Measurements from ENCODE around the gene ZDHHC21. TPM values are rescaled to one million over a fixed set of nuclear protein-coding genes. Genes with fewer than 3 reads are reported as not detected.

ZDHHC21 gene
- total and polyA plus RNA-seq, 2 donors, result 4.8 to 5.1 TPM

DNA sequence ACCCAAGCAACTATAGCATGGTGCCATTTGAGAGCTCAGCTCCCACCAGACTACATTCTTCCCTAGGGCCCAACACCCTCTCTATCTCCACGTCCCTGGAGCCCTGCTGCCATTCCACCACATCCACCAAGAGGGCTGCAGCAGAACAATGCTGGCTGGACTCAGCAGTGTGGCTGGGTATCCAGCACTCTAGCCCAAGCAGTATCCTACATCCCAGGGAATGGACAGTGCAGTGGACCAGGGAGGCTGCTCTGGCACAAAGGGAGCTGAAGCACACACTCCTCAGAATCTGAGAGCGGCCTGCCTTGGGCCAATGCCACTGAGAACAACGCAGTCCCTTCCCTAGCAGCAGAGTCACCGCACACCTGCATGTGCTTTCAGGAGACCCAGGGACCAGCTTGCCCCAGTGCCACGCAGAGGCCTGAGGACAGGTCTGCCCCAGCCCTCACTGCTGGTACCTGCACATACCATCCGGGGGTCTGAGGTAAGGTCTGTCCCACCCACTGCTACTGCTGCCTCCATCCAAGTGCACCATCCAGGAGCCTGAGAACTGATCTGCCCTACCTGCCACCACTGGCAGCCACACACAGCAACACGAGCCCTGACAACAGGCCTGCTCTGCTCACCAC, 95.9 kb downstream of the ZDHHC21 start:
- no peaks in the 10 kb centered on the region for H3K36me3 ChIP-seq (ENCODE audit: control insufficient read depth in 2 of 2, insufficient read depth in 2 of 2, low read length in 1 of 2)
- H3K4me3 ChIP-seq (ENCODE audit: low read length in 2 of 2), result no peak overlapping the region
- H3K9me3 ChIP-seq (ENCODE audit: control insufficient read depth in 2 of 2, insufficient read depth in 1 of 2, low read length in 1 of 2), result peaks cover 0 to 7% of the 10 kb centered on the region in 2 donors
- DNase-seq (ENCODE audit: low read depth in 6 of 9, low spot score in 9 of 9), result no peak
- no peaks in the 10 kb centered on the region for H3K4me1 ChIP-seq (ENCODE audit: control insufficient read depth in 2 of 2, insufficient read depth in 2 of 2, low read length in 2 of 2)
- WGBS, result 96% methylated on average over 7 of the region's 7 CpGs
- H3K27ac ChIP-seq (ENCODE audit: low read depth in 1 of 2, low read length in 1 of 2), result no peak overlapping the region
- H3K27me3 ChIP-seq (ENCODE audit: control insufficient read depth in 2 of 2, insufficient read depth in 1 of 2, low read length in 1 of 2), result no peaks in the 10 kb centered on the region

DNA sequence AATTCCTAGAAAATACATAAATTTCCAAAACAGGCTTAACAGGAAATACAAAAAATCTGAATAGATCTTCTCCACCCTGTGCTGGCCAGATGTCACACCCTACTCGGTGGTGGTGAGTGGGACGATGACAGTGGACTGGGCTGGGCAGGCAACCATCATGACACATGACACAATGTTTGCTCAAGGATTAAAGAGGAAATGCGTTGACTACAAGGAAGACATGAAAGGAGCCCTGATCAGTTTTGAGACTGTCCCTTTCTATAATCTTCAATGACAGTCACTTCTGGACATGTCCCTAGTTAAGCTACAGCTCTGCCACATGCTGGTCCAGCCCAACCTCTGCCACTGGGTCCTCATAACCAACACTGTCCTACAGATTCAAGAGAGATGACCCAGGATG, 99.8 kb downstream of the ZDHHC21 start:
- H3K9me3 ChIP-seq (ENCODE audit: control insufficient read depth in 2 of 2, insufficient read depth in 1 of 2, low read length in 1 of 2), result peaks cover 0 to 7% of the 10 kb centered on the region in 2 donors
- H3K27ac ChIP-seq (ENCODE audit: low read depth in 1 of 2, low read length in 1 of 2), result no peak overlapping the region
- no peak for DNase-seq (ENCODE audit: low read depth in 6 of 9, low spot score in 9 of 9)
- no peak overlapping the region for H3K4me3 ChIP-seq (ENCODE audit: low read length in 2 of 2)
- no peaks in the 10 kb centered on the region for H3K4me1 ChIP-seq (ENCODE audit: control insufficient read depth in 2 of 2, insufficient read depth in 2 of 2, low read length in 2 of 2)
- WGBS, result 95% methylated on average over 3 of the region's 3 CpGs
- no peaks in the 10 kb centered on the region for H3K27me3 ChIP-seq (ENCODE audit: control insufficient read depth in 2 of 2, insufficient read depth in 1 of 2, low read length in 1 of 2)
- H3K36me3 ChIP-seq (ENCODE audit: control insufficient read depth in 2 of 2, insufficient read depth in 2 of 2, low read length in 1 of 2), result no peaks in the 10 kb centered on the region

DNA sequence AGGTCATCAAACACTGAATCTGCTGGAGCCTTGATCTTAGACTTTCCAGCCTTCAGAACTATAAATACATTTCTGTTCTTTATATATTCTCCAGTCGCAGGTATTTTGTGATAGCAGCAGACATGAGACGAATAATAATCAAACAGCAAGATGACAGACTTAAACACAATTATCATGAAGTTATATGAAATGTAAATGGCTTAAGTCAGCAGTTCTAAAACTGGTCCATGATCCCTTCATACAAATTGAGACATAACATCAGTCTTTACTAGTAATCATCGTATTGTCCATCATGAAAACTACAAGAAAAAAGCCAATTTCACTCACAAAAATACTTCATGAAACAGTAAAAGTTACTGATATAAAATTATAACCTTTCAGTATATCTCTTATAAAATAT, 101.8 kb downstream of the ZDHHC21 start:
- no peak overlapping the region for H3K4me3 ChIP-seq (ENCODE audit: low read length in 2 of 2)
- no peaks in the 10 kb centered on the region for H3K9me3 ChIP-seq (ENCODE audit: control insufficient read depth in 2 of 2, insufficient read depth in 1 of 2, low read length in 1 of 2)
- no peak overlapping the region for H3K27ac ChIP-seq (ENCODE audit: low read depth in 1 of 2, low read length in 1 of 2)
- DNase-seq (ENCODE audit: low read depth in 6 of 9, low spot score in 9 of 9), result no peak
- H3K27me3 ChIP-seq (ENCODE audit: control insufficient read depth in 2 of 2, insufficient read depth in 1 of 2, low read length in 1 of 2), result no peaks in the 10 kb centered on the region
- no peaks in the 10 kb centered on the region for H3K4me1 ChIP-seq (ENCODE audit: control insufficient read depth in 2 of 2, insufficient read depth in 2 of 2, low read length in 2 of 2)
- H3K36me3 ChIP-seq (ENCODE audit: control insufficient read depth in 2 of 2, insufficient read depth in 2 of 2, low read length in 1 of 2), result no peaks in the 10 kb centered on the region
- WGBS, result 98% methylated on average over 3 of the region's 3 CpGs

DNA sequence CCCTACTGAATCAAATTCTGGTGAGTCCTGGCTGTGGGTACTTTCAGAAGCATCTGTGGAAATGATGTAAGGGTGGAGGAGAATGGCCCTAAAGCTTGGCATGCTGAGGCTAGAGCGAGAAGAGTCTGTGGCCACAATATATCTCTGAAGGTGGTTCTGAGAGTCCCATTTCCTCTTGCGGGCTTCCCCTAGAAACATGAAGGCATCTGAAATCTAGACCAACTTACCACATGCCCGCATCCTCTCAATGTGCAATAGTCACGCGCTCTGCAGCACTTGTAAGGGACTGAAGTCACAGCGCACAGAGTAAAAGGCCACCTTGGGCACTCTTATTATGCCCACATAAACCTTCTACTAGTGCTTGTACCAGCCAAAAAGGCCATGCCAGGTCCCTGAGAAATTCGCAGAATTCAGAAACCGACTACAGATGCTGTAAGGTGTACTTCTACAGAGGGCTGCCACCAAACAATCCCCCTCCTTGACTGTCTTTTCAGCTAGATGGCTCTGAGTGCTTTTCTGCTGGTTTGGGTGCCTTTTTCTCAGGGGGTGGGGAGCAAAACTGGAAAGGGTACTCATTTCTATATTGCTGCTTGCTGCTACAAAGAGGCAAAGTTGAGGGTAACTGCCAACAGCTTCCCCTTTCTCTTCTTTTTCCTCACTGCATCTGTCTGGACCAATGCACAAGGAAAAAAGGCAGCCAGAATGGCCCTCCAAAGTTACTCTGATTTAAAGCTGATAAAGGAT, 107.3 kb downstream of the ZDHHC21 start:
- no peak overlapping the region for H3K4me3 ChIP-seq (ENCODE audit: low read length in 2 of 2)
- no peaks in the 10 kb centered on the region for H3K9me3 ChIP-seq (ENCODE audit: control insufficient read depth in 2 of 2, insufficient read depth in 1 of 2, low read length in 1 of 2)
- no peaks in the 10 kb centered on the region for H3K27me3 ChIP-seq (ENCODE audit: control insufficient read depth in 2 of 2, insufficient read depth in 1 of 2, low read length in 1 of 2)
- 67% methylated on average over 8 of the region's 8 CpGs for WGBS
- no peaks in the 10 kb centered on the region for H3K4me1 ChIP-seq (ENCODE audit: control insufficient read depth in 2 of 2, insufficient read depth in 2 of 2, low read length in 2 of 2)
- H3K36me3 ChIP-seq (ENCODE audit: control insufficient read depth in 2 of 2, insufficient read depth in 2 of 2, low read length in 1 of 2), result no peaks in the 10 kb centered on the region
- no peak overlapping the region for H3K27ac ChIP-seq (ENCODE audit: low read depth in 1 of 2, low read length in 1 of 2)
- DNase-seq (ENCODE audit: low read depth in 6 of 9, low spot score in 9 of 9), result peak in 2 of 9 donors; percentile 1 to 28

DNA sequence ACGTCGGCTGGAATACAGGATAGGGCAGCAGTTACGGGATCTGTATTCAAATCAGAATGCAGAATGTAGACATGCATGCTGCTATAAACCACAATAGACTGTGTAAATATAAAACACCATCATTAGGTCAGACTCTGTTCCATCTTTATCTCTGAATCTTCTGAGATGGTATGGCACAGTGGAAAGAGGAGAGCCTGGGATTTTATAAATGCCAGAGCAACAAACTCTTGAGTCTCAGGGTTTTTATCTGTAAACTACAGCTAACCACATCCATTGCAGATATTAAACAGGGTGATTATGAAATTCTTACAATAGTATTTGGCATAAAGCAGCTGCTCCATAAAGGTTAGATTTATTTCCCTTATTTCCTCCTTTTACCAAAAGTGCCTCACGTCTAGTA, 108.7 kb downstream of the ZDHHC21 start:
- WGBS, result 79% methylated on average over 4 of the region's 4 CpGs
- no peak overlapping the region for H3K27ac ChIP-seq (ENCODE audit: low read depth in 1 of 2, low read length in 1 of 2)
- H3K27me3 ChIP-seq (ENCODE audit: control insufficient read depth in 2 of 2, insufficient read depth in 1 of 2, low read length in 1 of 2), result no peaks in the 10 kb centered on the region
- H3K9me3 ChIP-seq (ENCODE audit: control insufficient read depth in 2 of 2, insufficient read depth in 1 of 2, low read length in 1 of 2), result no peaks in the 10 kb centered on the region
- no peak for DNase-seq (ENCODE audit: low read depth in 6 of 9, low spot score in 9 of 9)
- H3K4me3 ChIP-seq (ENCODE audit: low read length in 2 of 2), result no peak overlapping the region
- H3K36me3 ChIP-seq (ENCODE audit: control insufficient read depth in 2 of 2, insufficient read depth in 2 of 2, low read length in 1 of 2), result no peaks in the 10 kb centered on the region
- no peaks in the 10 kb centered on the region for H3K4me1 ChIP-seq (ENCODE audit: control insufficient read depth in 2 of 2, insufficient read depth in 2 of 2, low read length in 2 of 2)

DNA sequence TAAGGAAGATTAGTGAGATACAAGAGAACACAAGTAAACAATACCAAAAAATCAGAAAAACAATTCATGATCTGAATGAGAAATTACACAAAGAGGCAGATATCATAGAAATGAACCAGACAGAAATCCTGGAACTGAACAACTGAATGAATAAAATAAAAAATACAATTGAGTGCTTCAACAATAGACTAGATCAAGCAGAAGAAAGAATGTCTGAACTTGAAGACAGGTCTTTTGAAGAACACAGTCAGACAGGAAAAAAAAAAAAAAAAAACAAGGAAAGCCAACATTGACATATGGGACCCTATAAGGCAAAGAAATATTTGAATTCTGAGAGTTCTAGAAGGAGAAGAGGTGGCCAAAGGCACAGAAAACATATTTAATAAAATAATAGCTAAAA, 115.2 kb downstream of the ZDHHC21 start:
- DNase-seq (ENCODE audit: low read depth in 6 of 9, low spot score in 9 of 9), result no peak
- Histone ChIP-seq H3K27me3 (ENCODE audit: control insufficient read depth in 2 of 2, insufficient read depth in 1 of 2, low read length in 1 of 2) (no peaks in the 10 kb centered on the region), H3K4me1 (ENCODE audit: control insufficient read depth in 2 of 2, insufficient read depth in 2 of 2, low read length in 2 of 2) (no peaks in the 10 kb centered on the region), H3K27ac (ENCODE audit: low read depth in 1 of 2, low read length in 1 of 2) (no peak overlapping the region), H3K36me3 (ENCODE audit: control insufficient read depth in 2 of 2, insufficient read depth in 2 of 2, low read length in 1 of 2) (no peaks in the 10 kb centered on the region), H3K9me3 (ENCODE audit: control insufficient read depth in 2 of 2, insufficient read depth in 1 of 2, low read length in 1 of 2) (peaks cover 0 to 3% of the 10 kb centered on the region in 2 donors), H3K4me3 (ENCODE audit: low read length in 2 of 2) (no peak overlapping the region)

DNA sequence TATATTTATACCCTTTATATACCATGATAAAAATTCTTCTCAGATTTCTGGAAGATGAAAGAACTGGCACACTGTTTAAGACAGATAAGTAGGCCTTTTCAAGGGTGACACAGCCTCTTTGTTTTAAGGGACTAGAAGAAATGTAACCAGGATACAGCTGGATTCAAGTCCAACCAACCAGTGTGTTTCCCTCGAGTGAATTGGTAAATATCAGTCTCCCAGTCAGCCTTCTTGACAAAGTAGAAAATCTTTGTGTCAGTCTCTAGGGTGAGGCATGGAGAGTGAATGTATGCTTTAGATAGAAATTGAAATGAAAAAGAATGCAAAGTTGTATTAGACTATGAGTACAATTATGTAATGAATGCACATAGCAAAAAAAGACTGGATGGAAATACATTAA, 119.1 kb downstream of the ZDHHC21 start:
- H3K36me3 ChIP-seq (ENCODE audit: control insufficient read depth in 2 of 2, insufficient read depth in 2 of 2, low read length in 1 of 2), result no peaks in the 10 kb centered on the region
- DNase-seq (ENCODE audit: low read depth in 6 of 9, low spot score in 9 of 9), result no peak
- no peak overlapping the region for H3K27ac ChIP-seq (ENCODE audit: low read depth in 1 of 2, low read length in 1 of 2)
- no peak overlapping the region for H3K4me3 ChIP-seq (ENCODE audit: low read length in 2 of 2)
- peaks cover 0 to 3% of the 10 kb centered on the region in 2 donors for H3K9me3 ChIP-seq (ENCODE audit: control insufficient read depth in 2 of 2, insufficient read depth in 1 of 2, low read length in 1 of 2)
- H3K27me3 ChIP-seq (ENCODE audit: control insufficient read depth in 2 of 2, insufficient read depth in 1 of 2, low read length in 1 of 2), result no peaks in the 10 kb centered on the region
- 74% methylated on average over 1 of the region's 1 CpG for WGBS
- H3K4me1 ChIP-seq (ENCODE audit: control insufficient read depth in 2 of 2, insufficient read depth in 2 of 2, low read length in 2 of 2), result no peaks in the 10 kb centered on the region

DNA sequence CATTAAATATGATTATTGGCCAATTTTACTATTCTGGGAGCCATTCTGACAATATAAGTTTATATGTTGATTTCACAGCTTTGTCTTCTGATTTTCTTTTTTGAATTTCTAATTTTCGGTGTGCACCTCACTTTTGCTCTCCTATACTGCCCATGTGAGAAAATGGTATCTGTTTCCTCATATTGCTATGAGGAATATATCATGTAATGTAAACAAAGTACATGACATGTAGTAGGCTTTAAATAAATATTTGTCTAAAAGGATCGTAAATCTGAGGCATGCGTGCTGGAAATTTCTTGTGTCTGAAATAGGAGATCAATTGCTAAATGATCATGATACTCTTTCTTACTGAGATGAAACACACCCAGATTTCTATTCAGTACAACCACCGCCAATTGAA, 119.9 kb downstream of the ZDHHC21 start:
- Histone ChIP-seq H3K27me3 (ENCODE audit: control insufficient read depth in 2 of 2, insufficient read depth in 1 of 2, low read length in 1 of 2) (no peaks in the 10 kb centered on the region), H3K4me1 (ENCODE audit: control insufficient read depth in 2 of 2, insufficient read depth in 2 of 2, low read length in 2 of 2) (no peaks in the 10 kb centered on the region), H3K9me3 (ENCODE audit: control insufficient read depth in 2 of 2, insufficient read depth in 1 of 2, low read length in 1 of 2) (peaks cover 0 to 3% of the 10 kb centered on the region in 2 donors), H3K4me3 (ENCODE audit: low read length in 2 of 2) (no peak overlapping the region), H3K27ac (ENCODE audit: low read depth in 1 of 2, low read length in 1 of 2) (no peak overlapping the region), H3K36me3 (ENCODE audit: control insufficient read depth in 2 of 2, insufficient read depth in 2 of 2, low read length in 1 of 2) (no peaks in the 10 kb centered on the region)
- WGBS, result 97% methylated on average over 4 of the region's 4 CpGs
- DNase-seq (ENCODE audit: low read depth in 6 of 9, low spot score in 9 of 9), result no peak

DNA sequence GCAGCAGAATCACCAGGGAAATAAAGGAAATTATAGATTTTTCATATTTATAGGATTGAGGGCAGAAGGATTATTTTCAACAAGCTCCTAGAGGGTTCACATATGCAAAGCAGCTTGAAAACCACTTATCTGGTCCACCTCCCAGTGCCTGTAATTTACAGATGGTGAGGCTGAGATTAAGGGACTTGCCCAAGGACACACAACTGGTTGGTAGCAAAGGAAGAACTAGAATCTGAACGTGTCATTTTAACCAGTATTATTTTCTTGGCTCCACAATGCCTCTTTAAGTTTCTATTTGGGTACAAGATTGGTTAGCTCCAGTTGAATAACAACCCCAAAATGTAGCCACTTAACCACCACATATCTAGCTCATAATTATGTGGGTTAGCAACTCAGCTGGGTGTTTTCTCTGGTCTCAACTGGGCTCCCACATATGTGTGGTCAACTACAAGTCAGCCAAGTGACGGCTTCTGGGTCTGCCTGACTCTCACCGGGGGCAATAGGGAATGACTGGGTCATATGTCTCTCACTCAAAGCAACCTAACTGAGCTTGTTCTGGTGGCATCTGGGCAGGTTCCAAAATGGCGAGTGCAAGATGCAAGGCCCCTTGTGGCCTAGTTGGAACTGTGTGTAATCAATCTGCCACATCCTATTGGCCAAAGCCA, 127.7 kb downstream of the ZDHHC21 start:
- no peaks in the 10 kb centered on the region for H3K36me3 ChIP-seq (ENCODE audit: control insufficient read depth in 2 of 2, insufficient read depth in 2 of 2, low read length in 1 of 2)
- DNase-seq (ENCODE audit: low read depth in 6 of 9, low spot score in 9 of 9), result no peak
- no peak overlapping the region for H3K4me3 ChIP-seq (ENCODE audit: low read length in 2 of 2)
- no peak overlapping the region for H3K27ac ChIP-seq (ENCODE audit: low read depth in 1 of 2, low read length in 1 of 2)
- H3K27me3 ChIP-seq (ENCODE audit: control insufficient read depth in 2 of 2, insufficient read depth in 1 of 2, low read length in 1 of 2), result no peaks in the 10 kb centered on the region
- no peaks in the 10 kb centered on the region for H3K9me3 ChIP-seq (ENCODE audit: control insufficient read depth in 2 of 2, insufficient read depth in 1 of 2, low read length in 1 of 2)
- WGBS, result 78% methylated on average over 4 of the region's 4 CpGs
- no peaks in the 10 kb centered on the region for H3K4me1 ChIP-seq (ENCODE audit: control insufficient read depth in 2 of 2, insufficient read depth in 2 of 2, low read length in 2 of 2)

All from thymus (tissue), 11 donors.